Liver (tissue), 9 donors: ENCODE data around the gene MBNL2. TPM values are rescaled to one million over a fixed set of nuclear protein-coding genes. Genes with fewer than 3 reads are reported as not detected.

ENCODE experiments used
- DNase-seq: peaks from one replicate; pipeline ENCODE4 v3.0.0-alpha.2; 2017; ENCODE audit warnings: low spot score
- H3K27ac ChIP-seq, 2 donors: one replicate each; pipeline ENCODE4 v1.7.0; 2013; ENCODE audit warnings: inconsistent platforms in 2 of 2, low read length in 2 of 2, control low read depth in 1 of 2, low read depth in 1 of 2, mild to moderate bottlenecking in 1 of 2
- H3K27me3 ChIP-seq, 4 donors: one replicate each; pipeline versions ENCODE4 v1.6.1 to v1.7.0; 2013; ENCODE audit warnings: low read length in 3 of 4, inconsistent platforms in 1 of 4, mild to moderate bottlenecking in 1 of 4, moderate library complexity in 1 of 4; ENCODE audit not compliant: control insufficient read depth in 4 of 4, insufficient read depth in 4 of 4
- H3K36me3 ChIP-seq, 4 donors: one replicate each; pipeline versions ENCODE4 v1.6.1 to v1.7.0; 2013; ENCODE audit warnings: low read length in 3 of 4, mild to moderate bottlenecking in 3 of 4, low read depth in 1 of 4, moderate library complexity in 1 of 4; ENCODE audit not compliant: control insufficient read depth in 4 of 4, insufficient read depth in 3 of 4
- H3K4me1 ChIP-seq, 4 donors: one replicate each; pipeline versions ENCODE4 v1.6.1 to v1.7.0; 2013; ENCODE audit warnings: low read length in 3 of 4, mild to moderate bottlenecking in 3 of 4, moderate library complexity in 1 of 4; ENCODE audit not compliant: control insufficient read depth in 4 of 4, insufficient read depth in 4 of 4
- H3K4me3 ChIP-seq, 3 donors: one replicate each; pipeline versions ENCODE4 v1.6.1 to v1.7.0; 2013; ENCODE audit warnings: low read length in 3 of 3, control low read depth in 1 of 3, low read depth in 1 of 3, mild to moderate bottlenecking in 1 of 3
- H3K9ac ChIP-seq, 2 donors: one replicate each; pipeline ENCODE4 v1.7.0; 2013; ENCODE audit warnings: low read length in 2 of 2, mild to moderate bottlenecking in 2 of 2, moderate library complexity in 2 of 2, control low read depth in 1 of 2, low read depth in 1 of 2
- H3K9me3 ChIP-seq, 4 donors: one replicate each; pipeline versions ENCODE4 v1.6.1 to v1.7.0; 2013; ENCODE audit warnings: low read length in 3 of 4; ENCODE audit not compliant: control insufficient read depth in 4 of 4
- ATF3 ChIP-seq: IDR thresholded peaks from 2 replicates; pipeline ENCODE4 v1.6.1; 2016; ENCODE audit warnings: antibody characterized with exemption
- EGR1 ChIP-seq, 2 donors: IDR thresholded peaks; 2 replicates each; pipeline ENCODE4 v1.6.1; 2016 to 2018; ENCODE audit warnings: antibody characterized with exemption in 2 of 2, low read depth in 2 of 2
- FOXA1 ChIP-seq: IDR thresholded peaks from 2 replicates; pipeline ENCODE4 v1.6.1; 2016; ENCODE audit warnings: antibody characterized with exemption
- FOXA2 ChIP-seq: IDR thresholded peaks from 2 replicates; pipeline ENCODE4 v1.6.1; 2016; ENCODE audit warnings: antibody characterized with exemption
- GABPA ChIP-seq, 2 donors: IDR thresholded peaks in 1 of 2; conservative IDR thresholded peaks in 1 of 2; 2 replicates each; pipeline ENCODE4 v1.6.1; 2016; ENCODE audit warnings: antibody characterized with exemption in 2 of 2, mild to moderate bottlenecking in 1 of 2, moderate library complexity in 1 of 2
- HNF4A ChIP-seq, 2 donors: conservative IDR thresholded peaks; 2 replicates each; pipeline ENCODE4 v1.6.1; 2016; ENCODE audit warnings: antibody characterized with exemption in 2 of 2, mild to moderate bottlenecking in 2 of 2
- HNF4G ChIP-seq: IDR thresholded peaks from 2 replicates; pipeline ENCODE4 v1.6.1; 2016; ENCODE audit warnings: antibody characterized with exemption
- JUND ChIP-seq, 2 donors: IDR thresholded peaks; 2 replicates each; pipeline ENCODE4 v1.6.1; 2016; ENCODE audit warnings: antibody characterized with exemption in 2 of 2
- MAX ChIP-seq: IDR thresholded peaks from 2 replicates; pipeline ENCODE4 v1.6.1; 2016; ENCODE audit warnings: antibody characterized with exemption
- NR2F2 ChIP-seq: IDR thresholded peaks from 2 replicates; pipeline ENCODE4 v1.6.1; 2016; ENCODE audit warnings: antibody characterized with exemption
- RAD21 ChIP-seq, 2 donors: IDR thresholded peaks; 2 replicates each; pipeline ENCODE4 v1.6.1; 2016; ENCODE audit warnings: antibody characterized with exemption in 2 of 2, mild to moderate bottlenecking in 2 of 2
- RXRA ChIP-seq, 2 donors: IDR thresholded peaks; 2 replicates each; pipeline ENCODE4 v1.6.1; 2017 to 2018; ENCODE audit warnings: antibody characterized with exemption in 2 of 2, mild to moderate bottlenecking in 1 of 2
- SP1 ChIP-seq: IDR thresholded peaks from 2 replicates; pipeline ENCODE4 v1.6.1; 2018; ENCODE audit warnings: antibody characterized with exemption, mild to moderate bottlenecking
- TAF1 ChIP-seq: conservative IDR thresholded peaks from 2 replicates; pipeline ENCODE4 v1.6.1; 2016; ENCODE audit warnings: antibody characterized with exemption, mild to moderate bottlenecking
- YY1 ChIP-seq: IDR thresholded peaks from 2 replicates; pipeline ENCODE4 v1.6.1; 2016; ENCODE audit warnings: antibody characterized with exemption, mild to moderate bottlenecking
- ZBTB33 ChIP-seq: IDR thresholded peaks from 2 replicates; pipeline ENCODE4 v1.6.1; 2016; ENCODE audit warnings: antibody characterized with exemption
- WGBS: extraction: QIAGEN DNeasy Blood & Tissue Kit; methylation state at CpG from one replicate; pipeline ENCODE4 v1.1.7; 2013; 5-methylcytosine and 5-hydroxymethylcytosine counted together
- polyA plus RNA-seq, 2 donors: library from polyadenylated mRNA; stranded (reverse) in 1 of 2; unstranded in 1 of 2; fragments of 200-250 nt in 1 of 2; fragments of >200 nt in 1 of 2; fragmentation: Nextera tagmentation in 1 of 2; extraction: Ambion mirVana in 1 of 2; gene quantifications; one replicate each; pipeline versions ENCODE4 v1.2.1 to v1.2.3, GENCODE V29; 2013 to 2015
- total RNA-seq, 2 donors: library from RNA; depleted of rRNA; stranded (reverse); fragments of >200 nt; gene quantifications; one replicate each; pipeline ENCODE4 v1.2.3, GENCODE V29; 2014
- TF ChIP-seq, protein P1 (sequence below): IDR thresholded peaks from 2 replicates; pipeline ENCODE4 v1.6.1; 2016; ENCODE audit warnings: antibody characterized with exemption, mild to moderate bottlenecking
- donor health status: healthy.
- donor health status: healthy.
- donor health status: healthy.
- donor health status: healthy.
- donor health status: healthy.

The MBNL2 gene
- total and polyA plus RNA-seq, 4 donors: 16.0 to 49.6 (median 36.8) TPM

GRCh38 chr13:97322740-97323342, 100.7 kb downstream of the MBNL2 start (continued):
- TF ChIP-seq FOXA1: no peak
- no peak for TF ChIP-seq SP1
- no peak for TF ChIP-seq HNF4A (conservative IDR thresholded peaks at IDR 0.05)
- no peak for TF ChIP-seq ATF3
- no peak for TF ChIP-seq EGR1 (IDR thresholded peaks at IDR 0.05; ENCODE audit: low read depth in 2 of 2)
- TF ChIP-seq RXRA (IDR thresholded peaks at IDR 0.05): no peak

GRCh38 chr13:97324115-97324514, 102.0 kb downstream of the MBNL2 start:
- no peaks in the 10 kb centered on the region for H3K9me3 ChIP-seq
- TF ChIP-seq ZBTB33: no peak
- TF ChIP-seq EGR1 (IDR thresholded peaks at IDR 0.05; ENCODE audit: low read depth in 2 of 2): no peak
- no peak for TF ChIP-seq NR2F2
- TF ChIP-seq TAF1: no peak
- TF ChIP-seq FOXA2: no peak
- TF ChIP-seq, protein P1, sequence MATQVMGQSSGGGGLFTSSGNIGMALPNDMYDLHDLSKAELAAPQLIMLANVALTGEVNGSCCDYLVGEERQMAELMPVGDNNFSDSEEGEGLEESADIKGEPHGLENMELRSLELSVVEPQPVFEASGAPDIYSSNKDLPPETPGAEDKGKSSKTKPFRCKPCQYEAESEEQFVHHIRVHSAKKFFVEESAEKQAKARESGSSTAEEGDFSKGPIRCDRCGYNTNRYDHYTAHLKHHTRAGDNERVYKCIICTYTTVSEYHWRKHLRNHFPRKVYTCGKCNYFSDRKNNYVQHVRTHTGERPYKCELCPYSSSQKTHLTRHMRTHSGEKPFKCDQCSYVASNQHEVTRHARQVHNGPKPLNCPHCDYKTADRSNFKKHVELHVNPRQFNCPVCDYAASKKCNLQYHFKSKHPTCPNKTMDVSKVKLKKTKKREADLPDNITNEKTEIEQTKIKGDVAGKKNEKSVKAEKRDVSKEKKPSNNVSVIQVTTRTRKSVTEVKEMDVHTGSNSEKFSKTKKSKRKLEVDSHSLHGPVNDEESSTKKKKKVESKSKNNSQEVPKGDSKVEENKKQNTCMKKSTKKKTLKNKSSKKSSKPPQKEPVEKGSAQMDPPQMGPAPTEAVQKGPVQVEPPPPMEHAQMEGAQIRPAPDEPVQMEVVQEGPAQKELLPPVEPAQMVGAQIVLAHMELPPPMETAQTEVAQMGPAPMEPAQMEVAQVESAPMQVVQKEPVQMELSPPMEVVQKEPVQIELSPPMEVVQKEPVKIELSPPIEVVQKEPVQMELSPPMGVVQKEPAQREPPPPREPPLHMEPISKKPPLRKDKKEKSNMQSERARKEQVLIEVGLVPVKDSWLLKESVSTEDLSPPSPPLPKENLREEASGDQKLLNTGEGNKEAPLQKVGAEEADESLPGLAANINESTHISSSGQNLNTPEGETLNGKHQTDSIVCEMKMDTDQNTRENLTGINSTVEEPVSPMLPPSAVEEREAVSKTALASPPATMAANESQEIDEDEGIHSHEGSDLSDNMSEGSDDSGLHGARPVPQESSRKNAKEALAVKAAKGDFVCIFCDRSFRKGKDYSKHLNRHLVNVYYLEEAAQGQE: no peak
- TF ChIP-seq MAX: no peak
- TF ChIP-seq RAD21 (IDR thresholded peaks at IDR 0.05): no peak
- TF ChIP-seq HNF4G: no peak
- TF ChIP-seq RXRA (IDR thresholded peaks at IDR 0.05): no peak
- TF ChIP-seq GABPA (IDR thresholded peaks at IDR 0.05 in 1 of 2, conservative IDR thresholded peaks at IDR 0.05 in 1 of 2): no peak
- TF ChIP-seq HNF4A (conservative IDR thresholded peaks at IDR 0.05): no peak
- no peak for TF ChIP-seq FOXA1
- no peak for TF ChIP-seq YY1
- TF ChIP-seq SP1: no peak
- no peak for TF ChIP-seq JUND (IDR thresholded peaks at IDR 0.05)
- 85% methylated on average over 5 of the region's 5 CpGs for whole genome bisulfite sequencing
- DNase-seq: no peak
- H3K9ac ChIP-seq: no peak overlapping the region
- peaks cover 0 to 6% (median 2%) of the 10 kb centered on the region in 4 donors for H3K4me1 ChIP-seq
- H3K27ac ChIP-seq: no peak overlapping the region
- H3K27me3 ChIP-seq: no peaks in the 10 kb centered on the region
- H3K4me3 ChIP-seq: no peak overlapping the region
- peaks cover 0 to 3% (median under 1%) of the 10 kb centered on the region in 4 donors for H3K36me3 ChIP-seq
